Hematopoietic multipotent progenitor cell (in vitro differentiated cells): Measurements from ENCODE around the gene MGST3. TPM values are rescaled to one million over a fixed set of nuclear protein-coding genes. Genes with fewer than 3 reads are reported as not detected.
A peak's percentile ranks its signal among the peaks of the same experiment; 100 is the strongest.
"Not testable (repeated sequence)": the region's sequence is repeated elsewhere in the genome, so short reads cannot be mapped to it uniquely, and the experiment has no call there.

Experiments
- DNase-seq, 3 donors: peaks; one replicate each; pipeline ENCODE4 v3.0.0-alpha.2; 2011 to 2015; ENCODE audit warnings: low read depth in 2 of 3, low spot score in 2 of 3
- total RNA-seq: library from RNA; depleted of rRNA; stranded (reverse); fragments of >200 nt; gene quantifications from one replicate; pipeline ENCODE4 v1.2.3, GENCODE V29; 2012

The MGST3 gene
- total RNA-seq, 1 donor = 71.1 TPM

DNA sequence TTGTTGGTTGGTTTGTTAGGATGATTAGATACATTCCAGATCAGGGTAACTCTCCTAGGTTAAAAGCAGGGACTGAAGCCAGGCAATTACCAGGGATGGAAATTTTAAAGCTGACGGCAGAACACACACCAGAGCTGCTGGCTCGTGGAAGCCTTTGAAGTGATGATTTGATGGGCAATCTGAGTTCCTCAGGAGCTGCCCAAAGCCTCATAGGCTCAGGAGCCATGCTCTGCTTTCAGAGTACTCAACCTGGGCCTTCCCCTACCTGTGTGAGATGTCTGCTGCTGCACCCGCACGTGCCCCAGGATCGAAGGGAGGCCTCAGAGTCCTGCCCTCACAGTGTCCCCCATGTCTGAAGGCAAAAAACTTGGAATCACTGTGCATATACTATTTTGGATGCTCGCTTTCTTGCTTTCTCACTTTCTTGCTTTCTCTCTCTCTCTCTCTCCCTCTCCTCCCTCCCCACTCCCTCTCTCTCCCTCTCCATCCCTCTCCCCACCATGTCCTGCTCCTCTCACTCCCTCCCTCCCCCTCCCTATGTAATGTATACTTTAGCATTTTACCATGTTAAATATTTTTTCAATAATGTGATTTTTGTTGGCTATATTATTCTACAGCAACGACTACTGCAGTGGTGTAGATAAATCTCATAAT is 18.0 kb downstream of the MGST3 start:
- DNase-seq = no peak

DNA sequence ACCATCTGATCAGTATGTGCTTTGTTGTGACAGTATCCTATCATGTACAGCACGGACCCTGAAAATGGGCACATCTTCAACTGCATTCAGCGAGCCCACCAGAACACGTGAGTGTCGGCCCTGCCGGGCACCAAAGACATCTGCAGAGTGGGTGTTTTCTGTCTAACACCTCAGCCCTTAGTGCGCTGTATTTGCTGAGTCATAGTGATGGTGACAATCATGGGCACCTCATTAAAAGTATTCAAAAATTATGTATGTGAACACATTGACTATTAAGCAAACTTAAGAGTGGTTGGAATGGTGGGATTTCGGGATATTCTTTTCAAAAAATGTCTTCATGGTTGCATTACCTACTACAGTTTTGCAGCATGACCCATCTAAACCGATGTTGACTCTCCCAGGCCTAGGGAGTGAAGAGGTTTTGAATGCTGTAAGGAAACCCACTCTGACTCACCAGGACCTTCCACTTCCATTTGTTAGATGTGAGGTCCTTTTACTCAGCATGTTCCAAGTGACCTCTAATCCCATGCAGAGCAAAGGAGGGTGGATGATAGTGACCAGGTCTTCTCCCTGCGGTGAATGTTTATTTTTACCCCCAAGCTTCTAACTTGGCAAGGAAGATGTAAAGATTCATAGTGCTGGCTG is 20.1 kb downstream of the MGST3 start:
- DNase-seq = no peak

DNA sequence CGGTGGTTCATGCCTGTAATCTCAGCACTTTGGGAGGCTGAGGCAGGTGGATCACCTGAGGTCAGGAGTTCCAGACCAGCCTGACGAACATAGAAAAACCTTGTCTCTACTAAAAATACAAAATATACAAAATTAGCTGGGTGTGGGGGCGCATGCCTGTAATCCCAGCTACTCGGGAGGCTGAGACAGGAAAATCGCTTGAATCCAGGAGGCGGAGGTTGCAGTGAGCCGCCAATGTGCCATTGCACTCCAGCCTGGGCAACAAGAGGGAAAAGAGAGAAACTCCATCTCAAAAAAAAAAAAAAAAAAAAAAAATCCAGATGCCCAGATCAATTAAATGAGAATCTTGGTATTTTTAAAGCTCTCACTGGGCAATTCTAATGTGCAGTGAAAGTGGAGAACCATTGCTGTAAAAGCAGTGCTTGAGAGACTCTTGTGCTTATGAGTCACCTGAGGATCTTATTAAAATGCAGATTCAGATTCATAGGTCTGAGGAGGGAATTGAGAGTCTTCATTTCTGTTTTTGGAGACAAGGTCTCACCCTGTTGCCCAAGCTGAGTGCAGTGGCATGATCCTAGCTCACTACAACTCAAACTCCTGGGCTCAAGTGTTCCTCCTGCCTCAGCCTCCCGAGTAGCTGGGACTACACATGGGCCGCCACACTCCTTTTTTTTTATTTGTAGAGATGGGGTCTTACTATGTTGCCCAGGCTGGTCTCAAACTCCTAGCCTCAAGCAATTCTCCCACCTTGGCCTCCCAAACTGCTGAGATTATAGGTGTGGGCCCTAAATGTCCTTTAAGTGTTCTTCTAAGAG is 27.9 kb downstream of the MGST3 start:
- DNase-seq = not testable (repeated sequence)

DNA sequence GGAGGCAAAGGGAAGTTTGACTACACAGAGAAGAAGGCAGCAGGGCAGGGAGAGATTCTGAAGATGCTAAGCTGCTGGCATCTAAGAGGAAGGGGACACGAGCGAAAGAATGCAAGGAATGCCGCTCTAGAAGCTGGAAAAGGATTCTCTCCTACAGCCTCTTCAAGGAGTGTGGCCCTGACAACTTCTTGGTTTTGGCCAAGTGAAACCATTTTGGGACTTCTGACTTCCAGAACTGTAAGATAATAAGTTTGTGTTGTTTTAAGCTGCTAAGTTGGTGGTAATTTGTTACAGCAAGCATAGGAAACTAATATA is 28.5 kb downstream of the MGST3 start:
- DNase-seq = no peak

DNA sequence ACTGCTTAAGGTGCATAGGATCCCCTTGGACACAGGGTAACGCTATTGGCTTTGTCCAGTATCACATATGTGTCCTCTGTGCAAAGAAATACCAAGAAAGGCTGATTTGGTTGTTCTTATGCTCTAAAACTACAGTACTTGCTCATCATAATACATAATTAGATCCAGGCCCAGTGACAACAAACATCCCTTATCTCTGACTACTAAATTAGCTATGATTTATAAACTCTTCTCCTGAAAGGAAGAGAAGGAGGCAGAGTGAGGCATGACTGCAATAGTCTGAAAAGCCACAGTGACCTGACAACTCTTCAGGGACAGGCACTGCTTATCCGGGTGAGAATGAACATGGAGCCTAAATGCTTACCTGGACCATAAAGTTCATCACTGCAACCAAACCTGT is 30.7 kb downstream of the MGST3 start:
- no peak for DNase-seq

DNA sequence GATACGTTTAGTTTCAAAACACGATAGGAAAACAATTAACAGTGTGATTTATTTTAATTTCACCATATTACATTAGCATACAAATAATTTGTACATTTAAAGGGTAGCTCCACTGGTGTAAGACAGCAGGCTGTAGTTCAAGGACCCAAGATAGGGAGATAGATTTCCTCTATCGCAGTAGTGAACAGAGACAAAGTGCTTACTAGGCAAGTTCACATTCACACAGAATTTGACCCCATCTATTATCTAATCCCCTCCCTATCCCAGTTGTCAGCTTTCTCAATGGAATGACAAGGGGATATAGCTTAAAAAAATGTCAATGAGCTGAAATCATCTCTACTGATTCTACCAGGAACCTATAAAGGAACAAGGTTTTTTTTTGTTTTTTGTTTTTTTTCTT is 31.2 kb downstream of the MGST3 start:
- no peak for DNase-seq

DNA sequence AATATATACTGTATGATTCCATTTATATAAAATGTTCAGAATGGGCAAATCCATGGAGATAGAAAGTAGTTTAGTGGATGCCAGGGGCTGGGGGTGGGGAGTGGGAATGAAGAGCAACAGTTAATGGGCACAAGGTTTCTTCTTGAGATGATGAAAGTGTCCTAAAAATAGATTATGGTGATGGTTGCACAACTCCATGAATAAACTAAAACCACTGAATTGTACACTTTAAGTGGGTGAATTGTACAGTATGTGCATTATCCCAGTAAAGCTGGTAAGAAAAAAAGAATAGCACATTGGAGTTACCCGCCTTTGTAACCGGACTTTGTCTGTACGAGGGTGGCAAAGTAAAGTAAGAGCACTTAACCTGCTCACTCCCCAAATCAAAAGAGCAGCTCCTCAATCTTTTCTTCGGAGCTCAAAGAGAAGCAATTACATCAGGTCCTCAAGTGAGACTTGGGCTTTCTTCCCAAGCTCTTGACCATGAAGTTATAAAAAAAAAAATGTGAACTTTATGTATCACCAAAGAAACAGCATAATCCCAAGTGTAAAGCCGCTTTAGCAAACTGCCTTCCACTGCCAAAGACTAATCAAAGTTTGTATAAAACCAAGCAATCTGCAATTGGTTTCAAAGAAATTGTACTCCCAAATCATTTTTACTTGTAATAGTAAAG is 35.3 kb downstream of the MGST3 start:
- no peak for DNase-seq

DNA sequence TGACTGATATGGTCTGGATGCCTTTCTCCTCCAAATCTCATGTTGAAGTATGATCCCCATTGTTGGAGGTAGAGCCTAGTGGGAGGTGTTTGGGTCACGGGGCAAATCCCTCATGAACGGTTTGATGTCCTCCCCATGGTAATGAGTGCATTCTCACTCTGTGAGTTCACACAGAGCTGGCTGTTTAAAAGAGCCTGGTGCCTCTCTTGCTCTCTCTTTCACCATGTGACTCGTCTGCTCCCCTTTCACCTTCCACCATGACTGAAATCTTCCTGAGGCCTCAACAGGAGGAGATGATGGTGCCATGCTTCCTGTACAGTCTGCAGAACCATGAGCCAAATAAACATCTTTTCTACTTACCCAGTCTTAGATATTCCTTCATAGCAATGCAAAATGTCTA is 37.1 kb downstream of the MGST3 start:
- no peak for DNase-seq

DNA sequence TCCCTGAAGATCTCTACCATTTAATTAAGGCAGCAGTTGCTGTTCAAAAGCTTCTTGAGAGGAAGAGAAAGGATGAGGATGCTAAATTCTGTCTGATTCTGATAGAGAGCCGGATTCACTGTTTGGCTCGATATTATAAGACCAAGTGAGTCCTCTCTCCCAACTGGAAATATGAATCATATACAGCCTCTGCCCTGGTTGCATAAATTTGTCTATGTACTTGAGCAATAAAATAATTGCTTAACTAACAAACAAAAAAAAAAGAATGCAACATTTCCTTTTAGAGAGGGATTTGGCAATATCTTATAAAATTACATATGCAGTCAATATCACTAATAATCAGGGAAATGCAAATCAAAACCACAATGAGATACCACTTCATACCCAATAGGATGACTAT is 40.5 kb downstream of the MGST3 start:
- DNase-seq = no peak

DNA sequence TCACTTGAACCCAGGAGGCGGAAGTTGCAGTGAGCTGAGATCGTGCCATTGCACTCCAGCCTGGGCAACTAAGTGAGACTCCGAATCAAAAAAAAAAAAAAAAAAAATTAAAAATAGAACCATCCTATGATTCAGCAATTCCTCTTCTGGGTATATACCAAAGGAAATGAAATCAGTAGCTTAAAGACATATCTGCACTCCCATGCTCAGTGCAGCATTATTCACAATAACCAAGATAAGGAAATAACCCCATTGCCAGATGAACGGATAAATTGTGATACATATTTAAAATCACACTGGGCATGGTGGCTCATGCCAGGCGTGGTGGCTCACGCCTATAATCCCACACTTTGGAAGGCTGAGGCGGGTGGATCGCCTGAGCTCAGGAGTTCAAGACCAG is 43.6 kb downstream of the MGST3 start:
- DNase-seq = peak in 1 of 3 donors; percentile 16

DNA sequence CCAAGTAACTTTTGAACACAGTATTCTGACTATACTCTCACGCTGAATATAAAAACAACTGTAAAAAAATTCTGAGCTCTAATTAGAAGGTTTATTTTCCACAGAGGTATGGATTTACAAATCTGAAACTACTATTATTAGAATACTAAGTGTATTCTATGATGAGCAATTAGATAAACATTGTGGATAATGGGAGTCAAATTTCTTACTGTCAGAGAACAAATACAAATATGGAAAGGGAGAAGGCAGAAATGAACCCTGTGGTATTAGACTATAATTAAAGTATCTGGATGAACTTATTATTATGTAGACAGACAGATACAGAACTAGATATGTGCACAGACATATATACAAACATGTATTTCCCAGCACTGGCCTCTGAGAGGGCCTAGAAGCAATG is 44.8 kb downstream of the MGST3 start:
- DNase-seq = no peak

DNA sequence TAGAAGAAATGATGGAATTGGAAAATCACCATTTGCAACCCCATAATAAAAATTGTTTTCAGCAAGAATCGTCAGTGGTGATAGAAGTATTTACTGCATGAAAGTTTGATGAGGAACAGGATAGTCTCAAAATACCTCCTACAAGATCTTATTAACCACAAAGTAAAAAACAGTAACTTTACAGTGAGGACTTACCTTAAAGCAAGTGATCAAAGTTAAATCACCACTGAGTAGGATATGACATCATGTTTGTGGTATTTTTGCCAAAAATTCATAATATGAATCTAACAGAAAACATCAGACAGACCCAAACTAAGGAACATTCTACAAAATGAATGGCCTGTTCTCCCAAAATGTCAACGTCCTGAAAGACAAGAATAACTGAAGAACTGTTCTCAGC is 47.5 kb downstream of the MGST3 start:
- DNase-seq = no peak

DNA sequence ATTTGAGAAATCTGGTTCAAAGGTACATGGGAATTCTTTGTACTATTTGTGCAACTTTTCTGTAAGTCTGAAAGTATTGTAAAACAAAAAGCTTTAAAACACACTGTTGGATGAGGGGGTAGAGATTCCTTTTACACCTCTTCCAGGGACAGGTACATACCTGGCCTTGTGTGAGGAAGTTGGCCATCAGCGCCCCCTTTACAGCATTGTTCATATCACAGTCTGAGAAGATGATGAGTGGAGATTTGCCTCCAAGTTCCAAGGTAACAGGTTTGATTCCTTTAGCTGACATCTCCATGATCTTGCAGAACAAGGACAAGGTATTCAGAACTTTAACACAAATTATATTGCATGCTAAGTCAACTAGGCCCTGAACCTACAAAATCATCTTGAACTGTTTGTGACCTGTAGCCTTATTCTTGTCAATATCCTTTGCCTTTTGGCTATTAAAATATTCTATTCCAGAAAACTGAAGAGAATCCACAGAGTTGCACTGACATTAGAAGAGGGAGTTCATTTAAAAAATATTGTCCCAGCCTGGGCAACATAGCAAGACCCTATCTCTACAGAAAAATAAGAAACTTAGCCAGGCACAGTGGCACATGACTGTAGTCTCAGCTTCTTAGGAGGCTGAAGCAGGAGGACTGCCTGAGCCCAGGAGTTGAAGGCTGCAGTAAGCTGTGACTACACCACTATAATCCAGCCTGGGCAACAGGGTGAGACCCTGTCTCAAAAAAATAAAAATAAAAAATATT is 48.4 kb downstream of the MGST3 start:
- DNase-seq = no peak

DNA sequence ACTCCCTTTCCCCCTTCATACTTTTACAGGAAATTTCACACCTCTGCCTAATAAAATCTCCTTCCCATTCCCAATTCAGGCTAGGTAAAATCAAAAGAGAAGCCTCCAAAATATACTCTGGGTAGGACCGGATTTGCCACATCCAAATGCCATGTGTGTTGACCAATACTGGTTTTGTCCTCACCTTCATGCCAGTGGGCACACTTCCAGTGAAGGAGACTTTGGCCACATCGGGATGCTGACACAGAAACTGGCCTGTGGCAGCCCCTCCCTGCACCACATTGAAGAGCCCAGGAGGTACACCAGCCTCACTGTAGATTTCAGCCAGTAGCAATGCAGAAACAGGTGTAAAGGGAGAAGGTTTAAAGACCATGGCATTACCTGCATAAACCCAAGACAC is 49.3 kb downstream of the MGST3 start:
- no peak for DNase-seq

DNA sequence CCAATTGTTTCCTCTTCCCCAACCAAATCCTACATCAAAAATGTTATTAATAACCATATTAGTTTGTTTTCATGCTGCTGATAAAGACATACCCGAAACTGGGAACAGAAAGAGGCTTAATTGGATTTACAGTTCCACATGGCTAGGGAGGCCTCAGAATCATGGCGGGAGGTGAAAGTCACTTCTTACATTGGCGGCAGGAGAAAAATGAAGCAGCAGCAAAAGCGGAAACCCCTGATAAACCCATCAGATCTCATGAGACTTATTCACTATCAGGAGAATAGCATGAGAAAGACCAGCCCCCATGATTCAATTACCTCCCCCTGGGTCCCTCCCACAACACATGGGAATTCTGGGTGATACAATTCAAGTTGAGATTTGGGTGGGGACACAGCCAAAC is 49.7 kb downstream of the MGST3 start:
- DNase-seq = not testable (repeated sequence)

DNA sequence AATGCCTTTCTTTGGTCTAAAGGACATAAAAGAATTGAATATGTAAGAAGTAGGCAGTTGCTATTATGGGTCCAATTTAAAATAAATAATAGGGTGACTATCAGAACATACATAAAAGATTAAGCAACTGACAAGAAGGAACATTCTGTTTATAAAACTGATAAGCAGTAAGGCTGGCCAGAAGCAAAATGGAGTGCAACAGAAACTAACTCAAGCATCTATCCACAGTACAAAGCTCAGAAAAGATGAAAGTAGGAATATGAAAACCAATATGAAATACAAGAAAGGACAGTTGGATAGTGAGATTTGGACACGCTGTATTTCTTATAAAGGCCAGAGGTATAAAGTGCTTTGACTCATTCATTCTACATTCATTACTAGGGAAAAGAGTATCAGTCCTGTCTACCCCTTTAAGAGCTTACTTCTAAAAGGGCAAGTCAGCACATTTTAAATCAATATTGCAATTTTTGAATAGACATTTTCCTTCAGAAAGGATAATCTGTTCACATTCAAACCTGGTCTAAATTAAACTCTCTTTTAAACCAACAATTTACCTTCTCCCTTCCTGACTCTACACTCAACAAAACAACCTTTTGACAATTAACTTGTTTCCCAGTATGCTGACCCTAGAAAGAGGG is 52.9 kb downstream of the MGST3 start:
- no peak for DNase-seq

DNA sequence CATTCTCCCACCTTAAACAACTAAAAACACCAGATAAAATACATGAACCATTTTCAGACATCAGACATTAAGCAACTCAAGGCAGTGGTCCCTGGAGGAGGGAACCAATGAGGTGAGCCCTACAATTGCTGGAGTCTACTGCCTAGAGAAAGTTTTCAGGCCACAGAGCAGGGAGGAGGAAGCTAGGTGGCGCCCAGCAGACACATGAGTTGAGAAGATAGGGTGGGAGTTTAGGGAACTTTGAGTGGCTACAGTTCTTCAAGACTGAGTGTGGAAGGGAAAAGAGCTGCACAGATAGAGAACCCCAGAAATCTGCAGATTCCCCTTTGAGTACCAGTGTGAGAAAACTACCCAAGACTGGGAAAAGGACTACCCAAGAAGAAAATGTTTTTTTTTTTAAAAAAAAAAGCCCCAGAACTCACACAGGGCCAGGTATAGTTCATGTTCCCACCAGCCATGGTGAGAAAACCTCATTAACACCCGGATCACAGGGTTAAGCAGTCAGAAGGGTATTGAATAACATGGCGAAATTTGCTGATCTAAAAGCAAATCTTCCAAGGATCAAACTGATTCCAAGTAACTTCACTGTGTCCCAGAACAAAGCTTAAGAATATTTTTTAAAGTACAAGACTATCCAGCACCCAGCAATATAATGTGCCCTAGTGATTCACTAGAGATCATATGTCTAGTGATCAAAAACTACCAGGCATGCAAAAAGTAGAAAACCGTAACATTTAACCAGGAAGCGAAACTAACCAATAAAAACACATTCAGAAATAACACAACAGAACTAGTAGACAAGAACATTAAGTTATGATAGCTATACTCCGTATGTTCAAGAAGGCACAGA is 55.3 kb downstream of the MGST3 start:
- DNase-seq = peak in 2 of 3 donors; percentile 36 to 48

DNA sequence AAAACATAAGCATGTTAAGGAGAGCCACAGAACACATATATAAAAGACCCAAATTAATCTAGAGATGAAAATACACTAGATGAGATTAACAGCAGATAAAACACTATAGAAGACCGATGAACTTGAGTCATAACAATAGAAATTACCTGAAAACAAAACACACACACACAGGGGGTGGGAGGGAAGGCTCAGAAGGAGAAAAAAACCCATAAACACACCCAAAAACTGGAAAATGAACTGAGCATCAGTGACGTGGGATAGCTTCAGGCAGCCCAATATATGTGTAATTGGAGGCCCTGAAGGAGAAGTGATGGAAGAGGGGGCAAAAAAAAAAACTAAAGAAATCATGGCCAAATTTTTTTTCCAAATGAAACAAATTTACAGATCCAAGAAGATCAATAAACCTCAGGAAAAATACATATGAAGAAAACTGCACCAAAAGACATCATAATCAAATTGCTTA is 56.0 kb downstream of the MGST3 start:
- DNase-seq = no peak

DNA sequence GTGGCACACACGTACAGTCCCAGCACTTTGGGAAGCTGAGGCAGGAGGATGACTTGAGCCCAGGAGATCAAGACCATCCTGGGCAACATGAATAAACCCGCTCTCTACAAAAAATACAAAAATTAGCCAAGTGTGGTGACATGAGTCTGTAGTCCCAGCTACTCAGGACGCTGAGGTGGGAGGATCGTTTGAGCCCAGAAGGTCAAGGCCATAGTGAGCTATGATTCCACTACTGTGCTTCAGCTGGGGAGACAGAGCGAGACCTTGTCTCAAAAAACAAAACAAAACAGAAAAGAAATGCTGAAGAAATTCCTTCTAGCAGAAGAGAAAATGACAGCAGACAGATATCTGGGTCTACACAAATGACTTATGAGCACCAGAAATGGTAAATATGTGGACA is 57.0 kb downstream of the MGST3 start:
- DNase-seq = no peak
